Measurements from ENCODE around the gene TRIM69. TPM values are rescaled to one million over a fixed set of nuclear protein-coding genes. Genes with fewer than 3 reads are reported as not detected.

The TRIM69 gene
- total RNA-seq, 1 donor from 2014 or later: 37.2 TPM

DNA sequence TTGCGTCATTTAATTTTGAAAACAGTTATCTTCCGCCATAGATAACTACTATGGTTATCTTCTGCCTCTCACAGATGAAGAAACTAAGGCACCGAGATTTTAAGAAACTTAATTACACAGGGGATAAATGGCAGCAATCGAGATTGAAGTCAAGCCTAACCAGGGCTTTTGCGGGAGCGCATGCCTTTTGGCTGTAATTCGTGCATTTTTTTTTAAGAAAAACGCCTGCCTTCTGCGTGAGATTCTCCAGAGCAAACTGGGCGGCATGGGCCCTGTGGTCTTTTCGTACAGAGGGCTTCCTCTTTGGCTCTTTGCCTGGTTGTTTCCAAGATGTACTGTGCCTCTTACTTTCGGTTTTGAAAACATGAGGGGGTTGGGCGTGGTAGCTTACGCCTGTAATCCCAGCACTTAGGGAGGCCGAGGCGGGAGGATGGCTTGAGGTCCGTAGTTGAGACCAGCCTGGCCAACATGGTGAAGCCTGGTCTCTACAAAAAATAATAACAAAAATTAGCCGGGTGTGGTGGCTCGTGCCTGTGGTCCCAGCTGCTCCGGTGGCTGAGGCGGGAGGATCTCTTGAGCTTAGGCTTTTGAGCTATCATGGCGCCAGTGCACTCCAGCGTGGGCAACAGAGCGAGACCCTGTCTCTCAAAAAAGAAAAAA lies 23.9 kb upstream of the TRIM69 start:
- no peak for FAIRE-seq
- DNase-seq (ENCODE audit: low read depth): peak; percentile 74
- TF ChIP-seq, protein P1, sequence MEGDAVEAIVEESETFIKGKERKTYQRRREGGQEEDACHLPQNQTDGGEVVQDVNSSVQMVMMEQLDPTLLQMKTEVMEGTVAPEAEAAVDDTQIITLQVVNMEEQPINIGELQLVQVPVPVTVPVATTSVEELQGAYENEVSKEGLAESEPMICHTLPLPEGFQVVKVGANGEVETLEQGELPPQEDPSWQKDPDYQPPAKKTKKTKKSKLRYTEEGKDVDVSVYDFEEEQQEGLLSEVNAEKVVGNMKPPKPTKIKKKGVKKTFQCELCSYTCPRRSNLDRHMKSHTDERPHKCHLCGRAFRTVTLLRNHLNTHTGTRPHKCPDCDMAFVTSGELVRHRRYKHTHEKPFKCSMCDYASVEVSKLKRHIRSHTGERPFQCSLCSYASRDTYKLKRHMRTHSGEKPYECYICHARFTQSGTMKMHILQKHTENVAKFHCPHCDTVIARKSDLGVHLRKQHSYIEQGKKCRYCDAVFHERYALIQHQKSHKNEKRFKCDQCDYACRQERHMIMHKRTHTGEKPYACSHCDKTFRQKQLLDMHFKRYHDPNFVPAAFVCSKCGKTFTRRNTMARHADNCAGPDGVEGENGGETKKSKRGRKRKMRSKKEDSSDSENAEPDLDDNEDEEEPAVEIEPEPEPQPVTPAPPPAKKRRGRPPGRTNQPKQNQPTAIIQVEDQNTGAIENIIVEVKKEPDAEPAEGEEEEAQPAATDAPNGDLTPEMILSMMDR (IDR thresholded peaks at IDR 0.05; ENCODE audit: insufficient read depth, low read depth, low read length): no peak
- no peak for TF ChIP-seq EZH2 (IDR thresholded peaks at IDR 0.05; ENCODE audit: insufficient read depth, low read length)

DNA sequence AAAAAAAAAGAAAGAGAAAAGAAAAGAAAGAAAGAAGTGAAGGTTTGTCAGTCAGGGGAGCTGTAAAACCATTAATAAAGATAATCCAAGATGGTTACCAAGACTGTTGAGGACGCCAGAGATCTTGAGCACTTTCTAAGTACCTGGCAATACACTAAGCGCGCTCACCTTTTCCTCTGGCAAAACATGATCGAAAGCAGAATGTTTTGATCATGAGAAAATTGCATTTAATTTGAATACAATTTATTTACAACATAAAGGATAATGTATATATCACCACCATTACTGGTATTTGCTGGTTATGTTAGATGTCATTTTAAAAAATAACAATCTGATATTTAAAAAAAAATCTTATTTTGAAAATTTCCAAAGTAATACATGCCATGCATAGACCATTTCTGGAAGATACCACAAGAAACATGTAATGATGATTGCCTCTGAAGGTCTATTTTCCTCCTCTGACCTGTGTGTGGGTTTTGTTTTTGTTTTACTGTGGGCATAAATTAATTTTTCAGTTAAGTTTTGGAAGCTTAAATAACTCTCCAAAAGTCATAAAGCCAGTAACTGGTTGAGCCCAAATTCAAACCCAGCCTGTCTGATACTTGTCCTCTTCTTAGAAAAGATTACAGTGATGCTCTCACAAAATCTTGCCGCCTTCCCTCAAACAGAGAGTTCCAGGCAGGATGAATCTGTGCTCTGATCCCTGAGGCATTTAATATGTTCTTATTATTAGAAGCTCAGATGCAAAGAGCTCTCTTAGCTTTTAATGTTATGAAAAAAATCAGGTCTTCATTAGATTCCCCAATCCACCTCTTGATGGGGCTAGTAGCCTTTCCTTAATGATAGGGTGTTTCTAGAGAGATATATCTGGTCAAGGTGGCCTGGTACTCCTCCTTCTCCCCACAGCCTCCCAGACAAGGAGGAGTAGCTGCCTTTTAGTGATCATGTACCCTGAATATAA lies 23.0 kb upstream of the TRIM69 start:
- DNase-seq (ENCODE audit: low read depth): peak; percentile 11
- Mint-ChIP-seq H3K27me3 (ENCODE audit: low read depth, unreplicated experiment) (no peaks in the 10 kb centered on the region), H3K36me3 (ENCODE audit: low read depth, unreplicated experiment) (peaks cover 4% of the 10 kb centered on the region), H3K9me3 (ENCODE audit: unreplicated experiment) (no peaks in the 10 kb centered on the region), H3K4me1 (ENCODE audit: low read depth, unreplicated experiment) (peaks cover 8% of the 10 kb centered on the region), H3K27ac (ENCODE audit: unreplicated experiment) (peak overlapping the region; percentile 99), H3K4me3 (ENCODE audit: unreplicated experiment) (peak overlapping the region; percentile 96)
- Histone ChIP-seq H3K27me3 (ENCODE audit: insufficient read depth, low read length) (no peaks in the 10 kb centered on the region), H3K27ac (ENCODE audit: low read depth, low read length) (no peak overlapping the region), H4K20me1 (ENCODE audit: insufficient read depth, low read length) (peaks cover 59% of the 10 kb centered on the region), H3K79me2 (ENCODE audit: insufficient read depth, low read length) (peaks cover 46% of the 10 kb centered on the region), H3K4me3 (ENCODE audit: insufficient read depth, low read depth, low read length) (peak overlapping the region; percentile 93), H3K4me1 (ENCODE audit: insufficient read depth, low read length) (peaks cover 9% of the 10 kb centered on the region), H3K9me3 (ENCODE audit: insufficient read depth, low read depth, low read length) (no peaks in the 10 kb centered on the region), H3K36me3 (ENCODE audit: insufficient read depth, low read length) (peaks cover 31% of the 10 kb centered on the region), H3K9ac (ENCODE audit: low read length) (peak overlapping the region; percentile 100), H2AFZ (ENCODE audit: low read depth, low read length) (no peak overlapping the region), H3K4me2 (ENCODE audit: low read length) (peak overlapping the region; percentile 89)
- FAIRE-seq: no peak
- TF ChIP-seq, protein P1 (IDR thresholded peaks at IDR 0.05; ENCODE audit: insufficient read depth, low read depth, low read length): no peak
- no peak for TF ChIP-seq EZH2 (IDR thresholded peaks at IDR 0.05; ENCODE audit: insufficient read depth, low read length)

More for the DNA sequence above, 23.9 kb upstream of the TRIM69 start:
- Mint-ChIP-seq H3K27me3 (ENCODE audit: low read depth, unreplicated experiment) (no peaks in the 10 kb centered on the region), H3K9me3 (ENCODE audit: unreplicated experiment) (no peaks in the 10 kb centered on the region), H3K4me3 (ENCODE audit: unreplicated experiment) (peak overlapping the region; percentile 96), H3K4me1 (ENCODE audit: low read depth, unreplicated experiment) (peaks cover 7% of the 10 kb centered on the region), H3K36me3 (ENCODE audit: low read depth, unreplicated experiment) (peaks cover under 1% of the 10 kb centered on the region), H3K27ac (ENCODE audit: unreplicated experiment) (peak overlapping the region; percentile 99)
- no peak overlapping the region for H2AFZ ChIP-seq (ENCODE audit: low read depth, low read length)
- H3K4me1 ChIP-seq (ENCODE audit: insufficient read depth, low read length): peaks cover 9% of the 10 kb centered on the region
- H3K36me3 ChIP-seq (ENCODE audit: insufficient read depth, low read length): peaks cover 24% of the 10 kb centered on the region
- H4K20me1 ChIP-seq (ENCODE audit: insufficient read depth, low read length): peaks cover 56% of the 10 kb centered on the region
- peak overlapping the region; percentile 93 for H3K4me3 ChIP-seq (ENCODE audit: insufficient read depth, low read depth, low read length)
- H3K9me3 ChIP-seq (ENCODE audit: insufficient read depth, low read depth, low read length): no peaks in the 10 kb centered on the region
- H3K9ac ChIP-seq (ENCODE audit: low read length): peak overlapping the region; percentile 100
- no peaks in the 10 kb centered on the region for H3K27me3 ChIP-seq (ENCODE audit: insufficient read depth, low read length)
- peaks cover 46% of the 10 kb centered on the region for H3K79me2 ChIP-seq (ENCODE audit: insufficient read depth, low read length)
- H3K27ac ChIP-seq (ENCODE audit: low read depth, low read length): peak overlapping the region; percentile 98
- peak overlapping the region; percentile 89 for H3K4me2 ChIP-seq (ENCODE audit: low read length)

Data from astrocyte (in vitro differentiated cells and primary cell).